Tibial nerve (tissue), 4 donors: ENCODE measurements around the gene RCSD1. TPM values are rescaled to one million over a fixed set of nuclear protein-coding genes. Genes with fewer than 3 reads are reported as not detected.

Source experiments
- DNase-seq, 2 donors: peaks; one replicate each; pipeline ENCODE4 v3.0.0-alpha.2; 2019; ENCODE audit warnings: low spot score in 2 of 2
- H3K27ac ChIP-seq, 4 donors: fragments of 200-600 bp; sonication (generic) in 3 of 4; one replicate each; pipeline ENCODE4 v1.5.1; 2017 to 2019; ENCODE audit warnings: mild to moderate bottlenecking in 1 of 4
- H3K27me3 ChIP-seq, 2 donors: fragments of 200-600 bp; sonication (generic) in 1 of 2; one replicate each; pipeline versions ENCODE4 v1.5.1 to v1.6.0; 2017 to 2019
- H3K36me3 ChIP-seq, 3 donors: fragments of 200-600 bp; sonication (generic); one replicate each; pipeline ENCODE4 v1.5.1; 2018 to 2019
- H3K4me1 ChIP-seq, 4 donors: fragments of 200-600 bp; sonication (generic) in 3 of 4; one replicate each; pipeline ENCODE4 v1.5.1; 2017 to 2019
- H3K4me3 ChIP-seq, 4 donors: fragments of 200-600 bp; sonication (generic) in 3 of 4; one replicate each; pipeline ENCODE4 v1.5.1; 2017 to 2019; ENCODE audit warnings: mild to moderate bottlenecking in 1 of 4, moderate library complexity in 1 of 4
- H3K9me3 ChIP-seq, 4 donors: fragments of 200-600 bp; sonication (generic) in 3 of 4; one replicate each; pipeline ENCODE4 v1.5.1; 2017 to 2019
- EP300 ChIP-seq, 2 donors: sonication (generic); formaldehyde crosslinking; IDR thresholded peaks; one replicate each; pipeline ENCODE4 v1.6.1; 2017; ENCODE audit warnings: antibody characterized with exemption in 2 of 2, mild to moderate bottlenecking in 1 of 2
- POLR2A ChIP-seq, 2 donors: fragments of 450-650 bp; IDR thresholded peaks; one replicate each; pipeline ENCODE4 v1.6.1; 2017; ENCODE audit warnings: antibody characterized with exemption in 2 of 2, mild to moderate bottlenecking in 2 of 2, moderate library complexity in 2 of 2
- WGBS, 2 donors: methylation state at CpG; one replicate each; pipeline ENCODE4 v1.1.5; 2018; 5-methylcytosine and 5-hydroxymethylcytosine counted together
- total RNA-seq, 4 donors: library from RNA; depleted of rRNA; stranded (reverse); fragments of >200 nt; gene quantifications; one replicate each; pipeline ENCODE4 v1.1.0, GENCODE V29; 2016
- TF ChIP-seq, protein P1 (sequence below), 5 experiments: fragments of 200-600 bp in 3 of 5; fragments of 450-650 bp in 2 of 5; sonication (generic) in 3 of 5; IDR thresholded peaks; one replicate each; pipeline ENCODE4 v1.5.1; 2016 to 2019; ENCODE audit warnings: antibody characterized with exemption in 5 of 5, mild to moderate bottlenecking in 3 of 5, moderate library complexity in 2 of 5

RCSD1 gene
- total RNA-seq, 4 donors from 2014 or later, result 10.0 to 17.7 (median 12.9) TPM

DNA sequence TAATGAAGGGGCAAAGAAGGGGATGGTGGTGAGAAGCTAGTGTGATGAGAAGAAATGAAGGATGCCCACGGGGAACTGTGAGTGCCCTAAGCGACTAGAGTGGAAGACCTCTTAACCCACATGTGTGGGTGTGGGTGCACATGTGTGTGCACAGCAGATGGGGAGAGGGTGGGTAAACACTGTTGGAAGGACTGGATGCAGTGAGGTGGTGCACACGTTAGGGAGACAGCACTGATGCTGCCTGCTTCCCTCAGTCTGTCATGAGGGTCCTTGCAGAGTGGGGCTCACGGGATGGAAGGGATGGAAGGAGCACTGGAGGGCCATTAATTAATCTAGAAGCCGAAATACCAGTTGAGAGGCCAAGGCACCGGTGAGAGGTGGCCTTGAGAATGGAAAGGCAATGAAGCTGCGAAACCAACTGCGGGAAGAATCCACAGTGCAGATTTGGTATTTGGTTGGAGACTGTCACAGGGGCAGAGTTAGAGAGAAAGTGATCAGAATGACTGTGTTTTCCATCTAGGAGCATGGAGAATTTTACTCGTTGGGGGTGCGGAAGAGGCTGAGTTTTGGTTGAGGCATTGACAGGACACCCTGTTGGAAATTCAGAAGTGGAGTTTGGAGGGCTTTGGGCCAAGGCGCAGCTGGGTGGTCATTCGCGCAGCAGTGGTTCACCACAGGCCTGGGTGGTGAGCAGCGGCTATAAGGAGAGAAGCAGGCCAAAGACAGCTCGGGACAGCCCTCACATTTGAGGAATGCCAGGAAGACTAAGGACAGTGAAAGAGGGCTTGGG is 15.8 kb downstream of the RCSD1 start:
- Histone ChIP-seq H3K36me3 (no peaks in the 10 kb centered on the region), H3K9me3 (no peaks in the 10 kb centered on the region), H3K27me3 (no peaks in the 10 kb centered on the region), H3K4me3 (no peak overlapping the region), H3K4me1 (peaks cover 0 to 34% (median 25%) of the 10 kb centered on the region in 4 donors), H3K27ac (no peak overlapping the region)
- WGBS, 2 donors, result 84 to 86% methylated on average over 15 of the region's 15 CpGs
- no peak for DNase-seq
- TF ChIP-seq EP300 (IDR thresholded peaks at IDR 0.05) (no peak), POLR2A (IDR thresholded peaks at IDR 0.05) (no peak)
- TF ChIP-seq, protein P1, sequence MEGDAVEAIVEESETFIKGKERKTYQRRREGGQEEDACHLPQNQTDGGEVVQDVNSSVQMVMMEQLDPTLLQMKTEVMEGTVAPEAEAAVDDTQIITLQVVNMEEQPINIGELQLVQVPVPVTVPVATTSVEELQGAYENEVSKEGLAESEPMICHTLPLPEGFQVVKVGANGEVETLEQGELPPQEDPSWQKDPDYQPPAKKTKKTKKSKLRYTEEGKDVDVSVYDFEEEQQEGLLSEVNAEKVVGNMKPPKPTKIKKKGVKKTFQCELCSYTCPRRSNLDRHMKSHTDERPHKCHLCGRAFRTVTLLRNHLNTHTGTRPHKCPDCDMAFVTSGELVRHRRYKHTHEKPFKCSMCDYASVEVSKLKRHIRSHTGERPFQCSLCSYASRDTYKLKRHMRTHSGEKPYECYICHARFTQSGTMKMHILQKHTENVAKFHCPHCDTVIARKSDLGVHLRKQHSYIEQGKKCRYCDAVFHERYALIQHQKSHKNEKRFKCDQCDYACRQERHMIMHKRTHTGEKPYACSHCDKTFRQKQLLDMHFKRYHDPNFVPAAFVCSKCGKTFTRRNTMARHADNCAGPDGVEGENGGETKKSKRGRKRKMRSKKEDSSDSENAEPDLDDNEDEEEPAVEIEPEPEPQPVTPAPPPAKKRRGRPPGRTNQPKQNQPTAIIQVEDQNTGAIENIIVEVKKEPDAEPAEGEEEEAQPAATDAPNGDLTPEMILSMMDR (IDR thresholded peaks at IDR 0.05), result no peak

DNA sequence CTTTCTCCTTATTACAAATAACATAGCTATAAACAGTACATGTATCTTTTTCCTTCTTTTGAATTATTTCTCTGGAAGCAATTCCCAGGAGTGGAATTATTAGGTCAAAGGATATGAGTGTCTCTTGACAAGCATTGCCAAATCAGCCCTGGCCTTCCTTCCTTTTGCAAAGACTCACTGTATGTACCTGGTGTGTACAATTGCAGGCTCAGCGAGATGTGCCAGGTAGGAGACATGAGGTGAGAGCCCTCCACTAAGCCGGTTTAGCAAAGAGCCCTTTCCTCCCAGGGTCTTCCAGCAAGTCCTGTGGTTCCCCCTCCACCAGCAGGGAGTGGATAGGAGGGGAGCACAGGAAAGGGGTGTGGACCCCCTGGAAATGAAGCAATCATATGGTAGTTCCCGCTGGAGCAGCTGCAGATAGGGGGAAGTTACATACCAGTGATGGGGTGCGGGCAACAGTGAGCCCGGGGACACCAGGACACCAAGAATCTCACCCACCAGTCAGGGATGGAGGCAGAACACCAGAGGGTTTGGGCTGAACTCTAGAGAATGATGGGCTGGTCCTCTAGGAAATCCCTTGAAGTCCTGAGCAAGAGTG is 18.3 kb downstream of the RCSD1 start:
- Histone ChIP-seq H3K27ac (no peak overlapping the region), H3K4me1 (peaks cover 0 to 32% (median 25%) of the 10 kb centered on the region in 4 donors), H3K36me3 (no peaks in the 10 kb centered on the region), H3K4me3 (no peak overlapping the region), H3K27me3 (no peaks in the 10 kb centered on the region), H3K9me3 (no peaks in the 10 kb centered on the region)
- DNase-seq, result no peak
- TF ChIP-seq POLR2A (IDR thresholded peaks at IDR 0.05) (no peak), EP300 (IDR thresholded peaks at IDR 0.05) (peak in 1 of 2 donors; percentile 24)
- TF ChIP-seq, protein P1 (IDR thresholded peaks at IDR 0.05), result no peak
- WGBS, 2 donors, result 74 to 86% methylated on average over 5 of the region's 5 CpGs

DNA sequence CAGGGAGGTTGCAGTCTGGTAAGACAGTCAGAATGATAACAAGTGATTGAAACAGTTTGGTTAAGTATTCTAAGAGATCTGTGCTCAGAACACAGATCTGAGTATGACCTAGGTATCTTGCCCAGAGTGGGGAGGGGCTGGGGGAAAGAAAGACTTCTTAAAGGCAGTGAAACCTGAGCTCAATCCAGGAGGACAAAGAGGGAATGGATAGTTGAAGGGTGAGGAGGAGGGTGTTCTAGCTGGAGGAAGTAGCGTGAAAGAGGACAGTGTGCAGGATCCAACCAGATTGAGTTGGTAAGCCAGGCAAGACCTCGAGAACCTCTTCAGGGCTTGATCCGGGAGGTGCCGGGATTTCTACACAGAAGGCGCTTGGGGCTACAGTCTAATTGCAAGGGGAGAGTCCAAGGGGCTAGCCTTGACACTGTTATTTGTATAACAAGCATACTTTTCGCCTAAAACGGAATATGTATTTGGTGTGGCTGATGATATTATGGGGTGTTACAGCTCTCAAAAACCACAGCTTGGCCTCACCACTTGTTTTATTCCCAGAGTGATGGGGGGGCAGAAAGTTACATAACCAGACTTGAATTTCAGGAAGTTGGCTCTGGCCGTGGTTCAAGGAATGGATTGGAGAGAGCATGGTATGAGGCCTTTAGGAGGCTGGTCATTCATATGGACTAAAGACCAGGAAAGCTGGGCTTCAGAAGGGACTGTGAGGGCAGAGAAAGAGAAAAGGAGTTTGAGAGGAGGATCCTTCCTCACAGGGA is 19.1 kb downstream of the RCSD1 start:
- TF ChIP-seq, protein P1 (IDR thresholded peaks at IDR 0.05), result no peak
- TF ChIP-seq POLR2A (IDR thresholded peaks at IDR 0.05), result no peak
- no peak for TF ChIP-seq EP300 (IDR thresholded peaks at IDR 0.05)
- no peak overlapping the region for H3K4me3 ChIP-seq
- no peaks in the 10 kb centered on the region for H3K36me3 ChIP-seq
- WGBS, 2 donors, result 67 to 72% methylated on average over 7 to 8 of the region's 8 CpGs
- peak; percentile 36 to 74 for DNase-seq
- H3K27me3 ChIP-seq, result no peaks in the 10 kb centered on the region
- H3K9me3 ChIP-seq, result no peaks in the 10 kb centered on the region
- no peak overlapping the region for H3K27ac ChIP-seq
- H3K4me1 ChIP-seq, result peaks cover 0 to 37% (median 25%) of the 10 kb centered on the region in 4 donors

DNA sequence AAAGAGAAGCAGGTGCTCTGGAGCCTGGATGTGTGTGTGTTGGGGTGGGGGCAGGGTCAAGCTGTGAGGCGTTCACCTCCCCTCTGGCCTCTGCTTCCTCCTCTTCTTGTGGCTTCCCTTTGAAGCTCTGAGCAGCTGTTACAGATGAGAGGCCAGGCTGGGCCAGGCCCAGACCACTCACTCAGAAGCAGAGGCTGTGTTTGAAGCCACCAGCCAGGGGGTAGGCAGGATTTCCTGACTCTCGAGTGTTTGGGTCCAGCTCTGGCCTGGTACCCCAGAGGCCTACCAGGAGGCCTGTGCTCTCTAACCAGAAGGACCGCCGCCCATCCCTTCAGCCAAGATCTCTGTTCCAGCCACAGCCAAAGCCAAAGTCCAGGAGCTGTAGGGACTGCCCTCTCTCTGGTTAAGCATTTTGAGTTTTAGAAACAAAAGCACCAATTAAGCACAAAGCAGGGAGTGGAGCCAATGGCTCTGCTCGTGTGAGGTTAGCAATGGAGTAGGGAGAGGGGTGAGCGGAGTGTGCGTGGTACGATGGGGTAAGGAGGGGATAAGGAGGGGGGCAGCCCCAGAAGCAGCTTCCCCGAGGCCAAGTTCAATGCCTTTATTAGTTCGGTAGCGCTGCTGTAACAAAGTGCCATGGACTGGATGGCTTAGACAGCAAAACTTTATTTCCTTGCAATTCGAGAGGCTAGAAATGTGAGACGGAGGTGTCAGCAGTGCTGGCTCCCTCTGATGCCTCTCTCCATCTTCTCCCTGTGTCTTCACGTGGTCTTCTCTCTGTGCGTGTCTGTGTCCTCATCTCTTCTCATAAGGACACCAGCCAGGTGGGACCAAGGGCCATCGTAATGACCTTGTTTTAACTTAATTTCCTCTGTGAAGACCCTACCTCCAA is 20.5 kb downstream of the RCSD1 start:
- DNase-seq, result no peak
- Histone ChIP-seq H3K36me3 (no peaks in the 10 kb centered on the region), H3K27ac (peak overlapping the region in 3 of 4 donors; percentile 17 to 35 (median 35)), H3K4me1 (peaks cover 0 to 41% (median 25%) of the 10 kb centered on the region in 4 donors), H3K9me3 (no peaks in the 10 kb centered on the region), H3K27me3 (no peaks in the 10 kb centered on the region), H3K4me3 (no peak overlapping the region)
- TF ChIP-seq, protein P1 (IDR thresholded peaks at IDR 0.05), result no peak
- TF ChIP-seq POLR2A (IDR thresholded peaks at IDR 0.05) (no peak), EP300 (IDR thresholded peaks at IDR 0.05) (no peak)
- 69 to 70% methylated on average over 15 to 16 of the region's 16 CpGs for WGBS, 2 donors
